ENCODE data around the gene MAB21L4. TPM values are rescaled to one million over a fixed set of nuclear protein-coding genes. Genes with fewer than 3 reads are reported as not detected.

Gene MAB21L4
- total and polyA plus RNA-seq, 9 donors: 0.04 to 0.48 (median 0.23) TPM; not detected in 4

GRCh38 chr2:240890691-240891090 lies 5.3 kb downstream of the MAB21L4 start:
- intact Hi-C loops (cut with DNase I): no loop called here
- DNase-seq: no peak
- 89 to 91% (median 90%) methylated on average over 12 to 14 of the region's 14 CpGs for WGBS, 3 donors
- H3K4me1 ChIP-seq (ENCODE audit: insufficient read depth): no peaks in the 10 kb centered on the region
- H3K4me3 ChIP-seq: no peak overlapping the region
- TF ChIP-seq CTCF (IDR thresholded peaks at IDR 0.05): no peak
- TF ChIP-seq EP300 (IDR thresholded peaks at IDR 0.05): no peak
- TF ChIP-seq POLR2A (IDR thresholded peaks at IDR 0.05): no peak
- H3K9me3 ChIP-seq: no peaks in the 10 kb centered on the region
- H3K36me3 ChIP-seq: no peaks in the 10 kb centered on the region
- no peaks in the 10 kb centered on the region for H3K27me3 ChIP-seq
- no peak overlapping the region for H3K27ac ChIP-seq

GRCh38 chr2:240889601-240890560 lies 6.1 kb downstream of the MAB21L4 start:
- Histone ChIP-seq H3K4me3 (no peak overlapping the region), H3K9me3 (no peaks in the 10 kb centered on the region), H3K27ac (no peak overlapping the region), H3K4me1 (ENCODE audit: insufficient read depth) (no peaks in the 10 kb centered on the region), H3K27me3 (no peaks in the 10 kb centered on the region), H3K36me3 (no peaks in the 10 kb centered on the region)
- TF ChIP-seq EP300 (IDR thresholded peaks at IDR 0.05) (no peak), POLR2A (IDR thresholded peaks at IDR 0.05) (no peak), CTCF (IDR thresholded peaks at IDR 0.05) (no peak)
- 88 to 91% (median 90%) methylated on average over 33 to 38 of the region's 38 CpGs for WGBS, 3 donors
- DNase-seq: no peak
- intact Hi-C loops (cut with DNase I): no loop called here

- no peak overlapping the region for H3K4me3 ChIP-seq
- H3K27me3 ChIP-seq: no peaks in the 10 kb centered on the region
- DNase-seq: no peak
- TF ChIP-seq CTCF (IDR thresholded peaks at IDR 0.05) (no peak), POLR2A (IDR thresholded peaks at IDR 0.05) (no peak), EP300 (IDR thresholded peaks at IDR 0.05) (no peak)
- no peaks in the 10 kb centered on the region for H3K36me3 ChIP-seq
- 80 to 89% (median 86%) methylated on average over 11 of the region's 11 CpGs for WGBS, 3 donors
- H3K9me3 ChIP-seq: no peaks in the 10 kb centered on the region
- H3K4me1 ChIP-seq (ENCODE audit: insufficient read depth): no peaks in the 10 kb centered on the region
- H3K27ac ChIP-seq: no peak overlapping the region
- intact Hi-C loops (cut with DNase I): no loop called here
Observed at GRCh38 chr2:240888890-240889573, 6.9 kb downstream of the MAB21L4 start.

GRCh38 chr2:240888130-240888889 lies 7.6 kb downstream of the MAB21L4 start:
- Histone ChIP-seq H3K4me3 (no peak overlapping the region), H3K27ac (no peak overlapping the region), H3K9me3 (no peaks in the 10 kb centered on the region), H3K27me3 (no peaks in the 10 kb centered on the region), H3K36me3 (no peaks in the 10 kb centered on the region), H3K4me1 (ENCODE audit: insufficient read depth) (no peaks in the 10 kb centered on the region)
- DNase-seq: peak in 1 of 5 donors; percentile 17
- 83 to 89% (median 87%) methylated on average over 29 to 37 of the region's 37 CpGs for WGBS, 3 donors
- intact Hi-C loops (cut with DNase I): no loop called here
- no peak for TF ChIP-seq EP300 (IDR thresholded peaks at IDR 0.05)
- TF ChIP-seq CTCF (IDR thresholded peaks at IDR 0.05): no peak
- TF ChIP-seq POLR2A (IDR thresholded peaks at IDR 0.05): no peak
